BLaER1 (cell line): ENCODE data around the gene ERG.
A peak's percentile ranks its signal among the peaks of the same experiment; 100 is the strongest.

Experiments used
- H3K27ac ChIP-seq: shearing (Covaris generic); formaldehyde crosslinking; 2 replicates; pipeline ENCODE4 v1.8.1; 2022
- H3K27me3 ChIP-seq: shearing (Covaris generic); formaldehyde crosslinking; 2 replicates; pipeline ENCODE4 v1.8.1; 2022
- H3K36me3 ChIP-seq: shearing (Covaris generic); formaldehyde crosslinking; 2 replicates; pipeline ENCODE4 v1.8.1; 2022
- H3K4me1 ChIP-seq: shearing (Covaris generic); formaldehyde crosslinking; 2 replicates; pipeline ENCODE4 v1.8.1; 2022
- H3K4me2 ChIP-seq: shearing (Covaris generic); formaldehyde crosslinking; 2 replicates; pipeline ENCODE4 v1.8.1; 2022
- H3K4me3 ChIP-seq: shearing (Covaris generic); formaldehyde crosslinking; 2 replicates; pipeline ENCODE4 v1.8.1; 2022
- H3K9ac ChIP-seq: shearing (Covaris generic); formaldehyde crosslinking; 2 replicates; pipeline ENCODE4 v1.8.1; 2022
- H3K9me3 ChIP-seq: shearing (Covaris generic); formaldehyde crosslinking; 2 replicates; pipeline ENCODE4 v1.8.1; 2022
- H4K20me1 ChIP-seq: shearing (Covaris generic); formaldehyde crosslinking; 2 replicates; pipeline ENCODE4 v1.8.1; 2022
- Cebpa-rat ChIP-seq: shearing (Covaris generic); IDR thresholded peaks from 2 replicates; pipeline ENCODE4 v1.8.1; 2022

The ERG gene

GRCh38 chr21:38498057-38498833 is at the start of gene ERG:
Gene ERG (minus strand): TSS chr21:38498477. CDS start chr21:38498380, 97 bp downstream.
- Histone ChIP-seq H3K4me1 (peaks cover 47% of the 10 kb centered on the region), H4K20me1 (no peaks in the 10 kb centered on the region), H3K27me3 (no peaks in the 10 kb centered on the region), H3K9ac (peak within 1 kb of the TSS; percentile 93), H3K4me2 (peak within 1 kb of the TSS; percentile 79), H3K27ac (peak within 1 kb of the TSS; percentile 95), H3K4me3 (peak within 1 kb of the TSS; percentile 82), H3K9me3 (no peaks in the 10 kb centered on the region), H3K36me3 (peaks cover 9% of the 10 kb centered on the region)
- TF ChIP-seq Cebpa-rat: no peak

- no peak for TF ChIP-seq Cebpa-rat
- Histone ChIP-seq H3K9ac (no peak overlapping the region), H3K27ac (no peak overlapping the region)
Measured at GRCh38 chr21:38544661-38545060, 46.4 kb upstream of the ERG start.

GRCh38 chr21:38542263-38542662 is 44.0 kb upstream of the ERG start:
- Histone ChIP-seq H3K36me3 (no peaks in the 10 kb centered on the region), H3K27me3 (no peaks in the 10 kb centered on the region)
- TF ChIP-seq Cebpa-rat: no peak

More at GRCh38 chr21:38544661-38545060, 46.4 kb upstream of the ERG start:
- Histone ChIP-seq H3K4me1 (no peaks in the 10 kb centered on the region), H3K4me3 (no peak overlapping the region), H4K20me1 (no peaks in the 10 kb centered on the region), H3K9me3 (no peaks in the 10 kb centered on the region), H3K36me3 (no peaks in the 10 kb centered on the region), H3K4me2 (no peak overlapping the region), H3K27me3 (no peaks in the 10 kb centered on the region)

GRCh38 chr21:38538353-38538752 is 40.1 kb upstream of the ERG start:
- Histone ChIP-seq H3K27me3 (no peaks in the 10 kb centered on the region), H3K9ac (no peak overlapping the region), H3K4me1 (no peaks in the 10 kb centered on the region), H3K36me3 (no peaks in the 10 kb centered on the region), H3K4me2 (no peak overlapping the region), H3K27ac (no peak overlapping the region), H3K9me3 (no peaks in the 10 kb centered on the region), H4K20me1 (no peaks in the 10 kb centered on the region), H3K4me3 (no peak overlapping the region)
- no peak for TF ChIP-seq Cebpa-rat

More at GRCh38 chr21:38542263-38542662, 44.0 kb upstream of the ERG start:
- Histone ChIP-seq H3K4me1 (no peaks in the 10 kb centered on the region), H4K20me1 (no peaks in the 10 kb centered on the region), H3K4me3 (no peak overlapping the region), H3K27ac (no peak overlapping the region), H3K9me3 (no peaks in the 10 kb centered on the region), H3K9ac (no peak overlapping the region), H3K4me2 (no peak overlapping the region)

GRCh38 chr21:38534591-38534990 is 36.3 kb upstream of the ERG start:
- H3K27me3 ChIP-seq: no peaks in the 10 kb centered on the region
- TF ChIP-seq Cebpa-rat: no peak

GRCh38 chr21:38533887-38534286 is 35.6 kb upstream of the ERG start:
- Histone ChIP-seq H3K4me3 (no peak overlapping the region), H3K27me3 (no peaks in the 10 kb centered on the region), H3K36me3 (no peaks in the 10 kb centered on the region), H3K9ac (no peak overlapping the region), H4K20me1 (no peaks in the 10 kb centered on the region), H3K4me2 (no peak overlapping the region), H3K27ac (no peak overlapping the region), H3K4me1 (peaks cover 10% of the 10 kb centered on the region), H3K9me3 (no peaks in the 10 kb centered on the region)
- TF ChIP-seq Cebpa-rat: no peak

More at GRCh38 chr21:38534591-38534990, 36.3 kb upstream of the ERG start:
- H3K4me1 ChIP-seq: peaks cover 10% of the 10 kb centered on the region
- no peaks in the 10 kb centered on the region for H3K36me3 ChIP-seq
- no peak overlapping the region for H3K4me2 ChIP-seq
- no peak overlapping the region for H3K27ac ChIP-seq
- H3K4me3 ChIP-seq: no peak overlapping the region
- H3K9me3 ChIP-seq: no peaks in the 10 kb centered on the region
- H3K9ac ChIP-seq: no peak overlapping the region
- no peaks in the 10 kb centered on the region for H4K20me1 ChIP-seq

GRCh38 chr21:38531591-38531990 is 33.3 kb upstream of the ERG start:
- H3K9ac ChIP-seq: no peak overlapping the region
- no peaks in the 10 kb centered on the region for H3K27me3 ChIP-seq
- H3K36me3 ChIP-seq: no peaks in the 10 kb centered on the region
- peak overlapping the region; percentile 30 for H3K4me2 ChIP-seq
- peaks cover 10% of the 10 kb centered on the region for H3K4me1 ChIP-seq
- no peak overlapping the region for H3K4me3 ChIP-seq
- no peaks in the 10 kb centered on the region for H4K20me1 ChIP-seq
- H3K27ac ChIP-seq: no peak overlapping the region
- no peaks in the 10 kb centered on the region for H3K9me3 ChIP-seq
- no peak for TF ChIP-seq Cebpa-rat

GRCh38 chr21:38531039-38531541 is 32.8 kb upstream of the ERG start:
- TF ChIP-seq Cebpa-rat: no peak
- H3K4me1 ChIP-seq: peaks cover 10% of the 10 kb centered on the region
- H3K36me3 ChIP-seq: no peaks in the 10 kb centered on the region
- peak overlapping the region; percentile 30 for H3K4me2 ChIP-seq
- no peaks in the 10 kb centered on the region for H4K20me1 ChIP-seq
- H3K9me3 ChIP-seq: no peaks in the 10 kb centered on the region
- H3K4me3 ChIP-seq: no peak overlapping the region
- H3K27ac ChIP-seq: no peak overlapping the region
- no peaks in the 10 kb centered on the region for H3K27me3 ChIP-seq
- no peak overlapping the region for H3K9ac ChIP-seq

- no peak overlapping the region for H3K9ac ChIP-seq
- no peak overlapping the region for H3K27ac ChIP-seq
- no peaks in the 10 kb centered on the region for H4K20me1 ChIP-seq
- H3K9me3 ChIP-seq: no peaks in the 10 kb centered on the region
- H3K27me3 ChIP-seq: no peaks in the 10 kb centered on the region
- H3K4me2 ChIP-seq: no peak overlapping the region
- H3K36me3 ChIP-seq: no peaks in the 10 kb centered on the region
- no peak overlapping the region for H3K4me3 ChIP-seq
- peaks cover 10% of the 10 kb centered on the region for H3K4me1 ChIP-seq
- TF ChIP-seq Cebpa-rat: no peak
Measured at GRCh38 chr21:38527737-38528136, 29.5 kb upstream of the ERG start.

GRCh38 chr21:38525454-38525853 is 27.2 kb upstream of the ERG start:
- H3K4me3 ChIP-seq: no peak overlapping the region
- no peak for TF ChIP-seq Cebpa-rat
- no peak overlapping the region for H3K4me2 ChIP-seq
- H3K9ac ChIP-seq: no peak overlapping the region
- H3K27me3 ChIP-seq: no peaks in the 10 kb centered on the region
- no peak overlapping the region for H3K27ac ChIP-seq
- H3K36me3 ChIP-seq: no peaks in the 10 kb centered on the region
- no peaks in the 10 kb centered on the region for H4K20me1 ChIP-seq
- peaks cover 7% of the 10 kb centered on the region for H3K4me1 ChIP-seq
- H3K9me3 ChIP-seq: no peaks in the 10 kb centered on the region
